DND-41 (cell line): ENCODE data around the gene ARHGAP22.

Experiments
- CTCF ChIP-seq: IDR thresholded peaks from 2 replicates; pipeline ENCODE4 v1.5.1; 2012; ENCODE audit warnings: borderline replicate concordance, low read length, moderate library complexity, mild to moderate bottlenecking; ENCODE audit not compliant: poor library complexity, severe bottlenecking; ENCODE audit errors: extremely low read depth
- EZH2 ChIP-seq: IDR thresholded peaks from 3 replicates; pipeline ENCODE4 v1.6.1; 2012; ENCODE audit warnings: borderline replicate concordance, low read depth, mild to moderate bottlenecking, moderate library complexity, low read length, inconsistent platforms; ENCODE audit not compliant: severe bottlenecking

GRCh38 chr10:48519481-48520183, 85.2 kb downstream of the ARHGAP22 start:
- TF ChIP-seq CTCF (no peak), EZH2 (no peak)
